8988T (cell line): ENCODE results near the gene ACER3.
"Not testable (repeated sequence)": the region's sequence is repeated elsewhere in the genome, so short reads cannot be mapped to it uniquely, and the experiment has no call there.

Experiments used
- DNase-seq: peaks from one replicate; pipeline ENCODE4 v3.0.0; 2011

The ACER3 gene

GRCh38 chr11:76944225-76944624 lies 83.5 kb downstream of the ACER3 start:
- DNase-seq, result no peak

- DNase-seq, result no peak
Measured at GRCh38 chr11:76946223-76946622, 85.5 kb downstream of the ACER3 start.

- no peak for DNase-seq
Measured at GRCh38 chr11:76947190-76947589, 86.5 kb downstream of the ACER3 start.

GRCh38 chr11:76947800-76948199 lies 87.1 kb downstream of the ACER3 start:
- DNase-seq, result no peak

- no peak for DNase-seq
Measured at GRCh38 chr11:76955459-76956114, 94.9 kb downstream of the ACER3 start.

- no peak for DNase-seq
Measured at GRCh38 chr11:76962583-76963416, 102.1 kb downstream of the ACER3 start.

GRCh38 chr11:76963417-76964168 lies 102.9 kb downstream of the ACER3 start:
- not testable (repeated sequence) for DNase-seq

- DNase-seq, result no peak
Measured at GRCh38 chr11:76972051-76972450, 111.3 kb downstream of the ACER3 start.

GRCh38 chr11:76974179-76974891 lies 113.6 kb downstream of the ACER3 start:
- no peak for DNase-seq

- DNase-seq, result no peak
Measured at GRCh38 chr11:76975513-76975912, 114.8 kb downstream of the ACER3 start.

GRCh38 chr11:76977791-76978190 lies 117.1 kb downstream of the ACER3 start:
- DNase-seq, result no peak

- no peak for DNase-seq
Measured at GRCh38 chr11:76978239-76978638, 117.5 kb downstream of the ACER3 start.

GRCh38 chr11:76978818-76979217 lies 118.1 kb downstream of the ACER3 start:
- no peak for DNase-seq

GRCh38 chr11:76980196-76980595 lies 119.5 kb downstream of the ACER3 start:
- DNase-seq, result no peak

- no peak for DNase-seq
Measured at GRCh38 chr11:76984743-76985142, 124.0 kb downstream of the ACER3 start.

- DNase-seq, result no peak
Measured at GRCh38 chr11:76987203-76987602, 126.5 kb downstream of the ACER3 start.

- DNase-seq, result no peak
Measured at GRCh38 chr11:76990628-76991027, 129.9 kb downstream of the ACER3 start.

- no peak for DNase-seq
Measured at GRCh38 chr11:76995081-76995576, 134.4 kb downstream of the ACER3 start.

- no peak for DNase-seq
Measured at GRCh38 chr11:76997512-76997911, 136.8 kb downstream of the ACER3 start.

- DNase-seq, result no peak
Measured at GRCh38 chr11:76999597-76999996, 138.9 kb downstream of the ACER3 start.

GRCh38 chr11:77001613-77002012 lies 140.9 kb downstream of the ACER3 start:
- DNase-seq, result no peak

- DNase-seq, result no peak
Measured at GRCh38 chr11:77002776-77003175, 142.1 kb downstream of the ACER3 start.

- no peak for DNase-seq
Measured at GRCh38 chr11:77003963-77004362, 143.2 kb downstream of the ACER3 start.
